Measurements from ENCODE around the gene TMEM229A. TPM values are rescaled to one million over a fixed set of nuclear protein-coding genes. Genes with fewer than 3 reads are reported as not detected.

Gene TMEM229A
- total and polyA plus RNA-seq, 7 donors = 0.03 TPM; not detected in 6

DNA sequence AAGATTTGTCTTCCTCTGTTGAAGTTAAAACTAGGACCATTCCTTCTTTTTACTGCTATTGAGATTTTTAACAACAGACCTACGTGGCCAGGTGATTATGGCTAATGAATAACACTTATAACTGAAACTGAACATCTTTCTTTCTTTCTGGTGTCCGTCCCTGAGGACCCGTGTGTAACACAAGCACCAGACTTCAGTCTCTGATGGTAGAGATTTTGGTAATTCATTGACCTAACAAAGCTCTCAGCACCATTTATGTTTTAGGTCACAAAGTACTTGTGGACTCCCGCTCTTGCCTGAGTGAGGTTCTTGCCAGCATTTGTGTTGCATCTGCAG lies 40.4 kb upstream of the TMEM229A start:
- no peak overlapping the region for H3K27ac ChIP-seq
- no peaks in the 10 kb centered on the region for H3K9me3 ChIP-seq
- H3K36me3 ChIP-seq (ENCODE audit: insufficient read depth in 1 of 2, low read depth in 1 of 2) = no peaks in the 10 kb centered on the region
- no peaks in the 10 kb centered on the region for H3K27me3 ChIP-seq (ENCODE audit: insufficient read depth in 3 of 3, low read length in 2 of 3)
- intact Hi-C loops (cut with DNase I) = no loop called here
- ATAC-seq = no peak
- TF ChIP-seq, protein P1, sequence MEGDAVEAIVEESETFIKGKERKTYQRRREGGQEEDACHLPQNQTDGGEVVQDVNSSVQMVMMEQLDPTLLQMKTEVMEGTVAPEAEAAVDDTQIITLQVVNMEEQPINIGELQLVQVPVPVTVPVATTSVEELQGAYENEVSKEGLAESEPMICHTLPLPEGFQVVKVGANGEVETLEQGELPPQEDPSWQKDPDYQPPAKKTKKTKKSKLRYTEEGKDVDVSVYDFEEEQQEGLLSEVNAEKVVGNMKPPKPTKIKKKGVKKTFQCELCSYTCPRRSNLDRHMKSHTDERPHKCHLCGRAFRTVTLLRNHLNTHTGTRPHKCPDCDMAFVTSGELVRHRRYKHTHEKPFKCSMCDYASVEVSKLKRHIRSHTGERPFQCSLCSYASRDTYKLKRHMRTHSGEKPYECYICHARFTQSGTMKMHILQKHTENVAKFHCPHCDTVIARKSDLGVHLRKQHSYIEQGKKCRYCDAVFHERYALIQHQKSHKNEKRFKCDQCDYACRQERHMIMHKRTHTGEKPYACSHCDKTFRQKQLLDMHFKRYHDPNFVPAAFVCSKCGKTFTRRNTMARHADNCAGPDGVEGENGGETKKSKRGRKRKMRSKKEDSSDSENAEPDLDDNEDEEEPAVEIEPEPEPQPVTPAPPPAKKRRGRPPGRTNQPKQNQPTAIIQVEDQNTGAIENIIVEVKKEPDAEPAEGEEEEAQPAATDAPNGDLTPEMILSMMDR (IDR thresholded peaks at IDR 0.05) = no peak
- no peak overlapping the region for H3K4me3 ChIP-seq
- DNase-seq = no peak
- H3K4me1 ChIP-seq = no peaks in the 10 kb centered on the region
- 80 to 81% (median 81%) methylated on average over 4 of the region's 4 CpGs for WGBS, 3 donors

- ATAC-seq = no peak
- intact Hi-C loops (cut with DNase I) = no loop called here
- TF ChIP-seq, protein P1 (IDR thresholded peaks at IDR 0.05) = no peak
- Histone ChIP-seq H3K9me3 (no peaks in the 10 kb centered on the region), H3K36me3 (ENCODE audit: insufficient read depth in 1 of 2, low read depth in 1 of 2) (no peaks in the 10 kb centered on the region), H3K4me3 (no peak overlapping the region), H3K4me1 (no peaks in the 10 kb centered on the region), H3K27me3 (ENCODE audit: insufficient read depth in 3 of 3, low read length in 2 of 3) (no peaks in the 10 kb centered on the region), H3K27ac (no peak overlapping the region)
- no peak for DNase-seq
- WGBS, 3 donors = 49 to 60% (median 56%) methylated on average over 4 of the region's 4 CpGs
Observed at GRCh38 chr7:124072603-124073309, 39.9 kb upstream of the TMEM229A start.

GRCh38 chr7:124071843-124072242 lies 39.0 kb upstream of the TMEM229A start:
- H3K4me3 ChIP-seq = no peak overlapping the region
- intact Hi-C loops (cut with DNase I) = no loop called here
- H3K27ac ChIP-seq = no peak overlapping the region
- no peaks in the 10 kb centered on the region for H3K4me1 ChIP-seq
- WGBS, 3 donors = 43 to 74% (median 52%) methylated on average over 1 of the region's 1 CpG
- DNase-seq (no peak), ATAC-seq (no peak)
- TF ChIP-seq, protein P1 (IDR thresholded peaks at IDR 0.05) = no peak
- peaks cover 0 to 2% (median 0%) of the 10 kb centered on the region in 3 donors for H3K27me3 ChIP-seq (ENCODE audit: insufficient read depth in 3 of 3, low read length in 2 of 3)
- H3K9me3 ChIP-seq = no peaks in the 10 kb centered on the region
- no peaks in the 10 kb centered on the region for H3K36me3 ChIP-seq (ENCODE audit: insufficient read depth in 1 of 2, low read depth in 1 of 2)

DNA sequence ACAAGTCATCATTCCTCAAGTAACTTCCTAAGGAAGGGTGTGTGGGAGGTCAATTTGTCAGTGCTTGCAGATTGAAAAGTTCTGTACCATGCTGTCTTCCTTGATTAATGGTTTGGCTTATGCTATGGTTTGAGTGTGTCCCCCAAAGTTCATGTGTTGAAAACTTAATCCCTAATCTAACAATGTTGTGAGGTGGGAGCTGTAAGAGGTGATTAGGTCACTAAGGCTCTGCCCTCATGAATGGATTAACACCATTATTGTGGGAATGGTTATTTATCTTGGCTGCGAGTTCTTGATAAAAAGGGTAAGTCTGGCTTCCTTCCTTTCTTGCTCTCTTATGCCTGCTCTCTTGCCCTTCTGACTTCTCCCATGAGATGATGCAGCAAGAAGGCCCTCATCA lies 29.3 kb upstream of the TMEM229A start:
- ATAC-seq (no peak), DNase-seq (no peak)
- Histone ChIP-seq H3K9me3 (no peaks in the 10 kb centered on the region), H3K4me3 (no peak overlapping the region), H3K4me1 (no peaks in the 10 kb centered on the region), H3K36me3 (ENCODE audit: insufficient read depth in 1 of 2, low read depth in 1 of 2) (no peaks in the 10 kb centered on the region), H3K27me3 (ENCODE audit: insufficient read depth in 3 of 3, low read length in 2 of 3) (peaks cover 0 to 3% (median 0%) of the 10 kb centered on the region in 3 donors), H3K27ac (no peak overlapping the region)
- intact Hi-C loops (cut with DNase I) = no loop called here
- 52 to 69% (median 57%) methylated on average over 1 of the region's 1 CpG for WGBS, 3 donors
- TF ChIP-seq, protein P1 (IDR thresholded peaks at IDR 0.05) = no peak

DNA sequence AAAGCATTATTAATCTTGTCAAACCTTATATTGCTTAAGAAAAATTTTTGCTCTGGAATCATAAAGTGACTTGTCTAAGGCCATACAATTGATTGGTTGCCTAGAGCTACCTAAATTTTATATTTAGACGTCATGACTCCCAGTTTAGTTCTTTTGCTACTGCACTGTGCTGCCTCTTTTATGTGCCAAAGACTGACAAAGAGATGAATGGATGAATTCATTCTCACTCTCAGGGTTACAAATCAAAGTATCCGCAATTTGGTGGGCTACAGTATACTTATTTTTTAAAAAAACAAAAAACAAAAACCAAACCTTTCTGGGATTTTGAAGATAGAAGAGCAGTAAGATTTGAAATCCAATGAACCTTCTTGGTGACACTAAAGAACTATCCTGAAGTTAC lies 27.7 kb upstream of the TMEM229A start:
- H3K4me3 ChIP-seq = no peak overlapping the region
- intact Hi-C loops (cut with DNase I) = no loop called here
- H3K27ac ChIP-seq = no peak overlapping the region
- no peaks in the 10 kb centered on the region for H3K27me3 ChIP-seq (ENCODE audit: insufficient read depth in 3 of 3, low read length in 2 of 3)
- DNase-seq = no peak
- H3K36me3 ChIP-seq (ENCODE audit: insufficient read depth in 1 of 2, low read depth in 1 of 2) = no peaks in the 10 kb centered on the region
- no peaks in the 10 kb centered on the region for H3K9me3 ChIP-seq
- no peaks in the 10 kb centered on the region for H3K4me1 ChIP-seq
- 78 to 89% (median 78%) methylated on average over 2 of the region's 2 CpGs for WGBS, 3 donors
- TF ChIP-seq, protein P1 (IDR thresholded peaks at IDR 0.05) = no peak
- no peak for ATAC-seq

All from psoas muscle (tissue), 8 donors.